B cell (primary cell): ENCODE measurements around the gene GOT1.

Experiments
- EZH2 ChIP-seq: IDR thresholded peaks from 2 replicates; pipeline ENCODE4 v1.6.1; 2012; ENCODE audit warnings: borderline replicate concordance, low read depth, mild to moderate bottlenecking, moderate library complexity, low read length; ENCODE audit not compliant: insufficient read depth, poor library complexity, severe bottlenecking
- TF ChIP-seq, protein P1 (sequence below): fragments of 200-600 bp; IDR thresholded peaks from one replicate; pipeline ENCODE4 v1.8.0; 2022; ENCODE audit warnings: antibody characterized with exemption, mild to moderate bottlenecking

DNA sequence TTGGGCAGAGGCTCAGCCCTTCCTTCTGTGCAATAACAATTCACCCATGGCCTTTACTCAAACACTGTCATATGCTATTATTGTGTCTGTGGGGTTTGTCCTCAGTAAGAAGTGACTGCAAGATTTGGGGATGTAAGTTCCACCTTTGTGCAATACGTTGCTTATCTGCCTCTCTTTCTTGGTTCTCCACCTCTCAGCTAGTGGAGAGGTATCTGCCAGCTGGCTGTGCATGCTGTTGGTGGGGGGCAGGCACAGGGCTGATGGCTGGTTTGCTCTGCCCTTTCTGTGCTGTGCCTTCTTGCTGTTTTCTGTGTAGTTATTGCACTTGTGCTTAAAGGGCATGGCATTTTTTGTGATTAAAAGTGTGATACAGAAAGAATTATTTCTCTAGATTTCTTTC, 65.1 kb downstream of the GOT1 start:
- TF ChIP-seq, protein P1, sequence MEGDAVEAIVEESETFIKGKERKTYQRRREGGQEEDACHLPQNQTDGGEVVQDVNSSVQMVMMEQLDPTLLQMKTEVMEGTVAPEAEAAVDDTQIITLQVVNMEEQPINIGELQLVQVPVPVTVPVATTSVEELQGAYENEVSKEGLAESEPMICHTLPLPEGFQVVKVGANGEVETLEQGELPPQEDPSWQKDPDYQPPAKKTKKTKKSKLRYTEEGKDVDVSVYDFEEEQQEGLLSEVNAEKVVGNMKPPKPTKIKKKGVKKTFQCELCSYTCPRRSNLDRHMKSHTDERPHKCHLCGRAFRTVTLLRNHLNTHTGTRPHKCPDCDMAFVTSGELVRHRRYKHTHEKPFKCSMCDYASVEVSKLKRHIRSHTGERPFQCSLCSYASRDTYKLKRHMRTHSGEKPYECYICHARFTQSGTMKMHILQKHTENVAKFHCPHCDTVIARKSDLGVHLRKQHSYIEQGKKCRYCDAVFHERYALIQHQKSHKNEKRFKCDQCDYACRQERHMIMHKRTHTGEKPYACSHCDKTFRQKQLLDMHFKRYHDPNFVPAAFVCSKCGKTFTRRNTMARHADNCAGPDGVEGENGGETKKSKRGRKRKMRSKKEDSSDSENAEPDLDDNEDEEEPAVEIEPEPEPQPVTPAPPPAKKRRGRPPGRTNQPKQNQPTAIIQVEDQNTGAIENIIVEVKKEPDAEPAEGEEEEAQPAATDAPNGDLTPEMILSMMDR = no peak
- no peak for TF ChIP-seq EZH2
